NB4 (cell line): ENCODE data around the gene LRP6.

Experiments used
- DNase-seq: peaks from one replicate; pipeline ENCODE4 v3.0.0; 2010; ENCODE audit warnings: low read depth
- H3K4me3 ChIP-seq: one replicate; pipeline ENCODE4 v1.5.1; 2011; ENCODE audit warnings: mild to moderate bottlenecking, low read depth, low read length, moderate library complexity
- MAX ChIP-seq: IDR thresholded peaks from 2 replicates; pipeline ENCODE4 v1.6.1; 2011; ENCODE audit warnings: low read depth, low read length
- MYC ChIP-seq: IDR thresholded peaks from 2 replicates; pipeline ENCODE4 v1.6.1; 2011; ENCODE audit warnings: low read depth, low read length
- POLR2A ChIP-seq: IDR thresholded peaks from 2 replicates; pipeline ENCODE4 v1.6.1; 2011; ENCODE audit warnings: mild to moderate bottlenecking; ENCODE audit not compliant: insufficient read length; ENCODE audit errors: extremely low read depth
- TF ChIP-seq, protein P1 (sequence below): IDR thresholded peaks from one replicate; pipeline ENCODE4 v1.5.1; 2012; ENCODE audit warnings: low read depth, low read length

Gene LRP6

GRCh38 chr12:12214201-12214600 is 52.6 kb downstream of the LRP6 start:
- TF ChIP-seq MAX (no peak), POLR2A (no peak), MYC (no peak)
- TF ChIP-seq, protein P1, sequence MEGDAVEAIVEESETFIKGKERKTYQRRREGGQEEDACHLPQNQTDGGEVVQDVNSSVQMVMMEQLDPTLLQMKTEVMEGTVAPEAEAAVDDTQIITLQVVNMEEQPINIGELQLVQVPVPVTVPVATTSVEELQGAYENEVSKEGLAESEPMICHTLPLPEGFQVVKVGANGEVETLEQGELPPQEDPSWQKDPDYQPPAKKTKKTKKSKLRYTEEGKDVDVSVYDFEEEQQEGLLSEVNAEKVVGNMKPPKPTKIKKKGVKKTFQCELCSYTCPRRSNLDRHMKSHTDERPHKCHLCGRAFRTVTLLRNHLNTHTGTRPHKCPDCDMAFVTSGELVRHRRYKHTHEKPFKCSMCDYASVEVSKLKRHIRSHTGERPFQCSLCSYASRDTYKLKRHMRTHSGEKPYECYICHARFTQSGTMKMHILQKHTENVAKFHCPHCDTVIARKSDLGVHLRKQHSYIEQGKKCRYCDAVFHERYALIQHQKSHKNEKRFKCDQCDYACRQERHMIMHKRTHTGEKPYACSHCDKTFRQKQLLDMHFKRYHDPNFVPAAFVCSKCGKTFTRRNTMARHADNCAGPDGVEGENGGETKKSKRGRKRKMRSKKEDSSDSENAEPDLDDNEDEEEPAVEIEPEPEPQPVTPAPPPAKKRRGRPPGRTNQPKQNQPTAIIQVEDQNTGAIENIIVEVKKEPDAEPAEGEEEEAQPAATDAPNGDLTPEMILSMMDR = no peak
- DNase-seq = no peak
- H3K4me3 ChIP-seq = no peak overlapping the region

DNA sequence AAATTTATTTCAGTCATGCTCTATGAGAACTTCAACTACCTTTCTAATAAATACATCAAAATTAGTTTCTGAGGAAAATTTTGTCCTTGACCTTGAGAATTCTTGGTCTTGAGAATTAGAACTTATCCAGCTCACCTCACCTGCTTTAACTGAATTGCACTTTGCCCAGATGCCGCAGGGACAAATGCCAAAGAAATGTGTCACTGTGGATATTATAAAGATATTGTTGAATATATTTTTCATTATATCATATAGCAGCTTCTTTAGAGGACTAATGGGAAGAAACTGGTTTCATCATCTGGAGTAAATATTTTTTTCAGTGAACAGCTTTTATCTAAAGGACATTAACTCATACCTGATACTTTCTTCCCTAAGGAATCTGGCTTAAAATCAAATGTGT is 54.1 kb downstream of the LRP6 start:
- no peak for DNase-seq
- H3K4me3 ChIP-seq = no peak overlapping the region
- TF ChIP-seq MYC = no peak
- TF ChIP-seq, protein P1 = no peak
- no peak for TF ChIP-seq MAX
- no peak for TF ChIP-seq POLR2A

GRCh38 chr12:12210983-12211382 is 55.9 kb downstream of the LRP6 start:
- no peak overlapping the region for H3K4me3 ChIP-seq
- DNase-seq = no peak
- TF ChIP-seq, protein P1 = no peak
- TF ChIP-seq POLR2A (no peak), MYC (no peak), MAX (no peak)

- H3K4me3 ChIP-seq = no peak overlapping the region
- TF ChIP-seq, protein P1 = no peak
- TF ChIP-seq MYC (no peak), POLR2A (no peak), MAX (no peak)
- DNase-seq = no peak
Observed at GRCh38 chr12:12210416-12210815, 56.4 kb downstream of the LRP6 start.

GRCh38 chr12:12209675-12210074 is 57.2 kb downstream of the LRP6 start:
- no peak for DNase-seq
- no peak overlapping the region for H3K4me3 ChIP-seq
- TF ChIP-seq MYC (no peak), POLR2A (no peak), MAX (no peak)
- TF ChIP-seq, protein P1 = no peak

DNA sequence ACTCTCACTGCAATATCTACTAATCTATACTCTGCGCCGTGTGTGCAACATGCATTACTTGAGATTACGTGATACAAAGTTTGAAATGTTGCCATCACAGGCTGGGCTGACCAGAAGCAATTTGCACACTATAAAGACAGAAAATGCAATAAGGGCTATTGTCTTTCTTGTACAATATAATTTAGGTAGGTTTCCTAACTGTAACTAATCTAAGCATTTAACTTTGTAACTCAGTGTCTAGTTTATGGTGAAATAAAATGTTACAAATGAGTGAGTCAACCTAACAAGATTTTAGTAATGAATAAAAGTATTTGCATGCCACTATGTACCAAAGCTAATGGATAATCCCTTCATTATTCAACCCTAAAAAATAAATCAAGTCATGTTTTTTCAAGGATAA is 57.8 kb downstream of the LRP6 start:
- no peak for TF ChIP-seq POLR2A
- TF ChIP-seq, protein P1 = no peak
- no peak for TF ChIP-seq MAX
- no peak for TF ChIP-seq MYC
- no peak for DNase-seq
- H3K4me3 ChIP-seq = no peak overlapping the region
